Osteocyte (in vitro differentiated cells): ENCODE data around the gene ROGDI. TPM values are rescaled to one million over a fixed set of nuclear protein-coding genes. Genes with fewer than 3 reads are reported as not detected.

Source experiments
- DNase-seq: peaks from one replicate; pipeline ENCODE4 v3.0.0; 2021; ENCODE audit warnings: mixed read lengths; ENCODE audit not compliant: unreplicated experiment; ENCODE audit errors: extremely low spot score
- H3K27ac Mint-ChIP-seq: one replicate; pipeline ENCODE4 v1.8.0; 2021; ENCODE audit warnings: mild to moderate bottlenecking, mixed read lengths; ENCODE audit not compliant: unreplicated experiment
- H3K27me3 Mint-ChIP-seq: one replicate; pipeline ENCODE4 v1.8.0; 2021; ENCODE audit warnings: mixed read lengths; ENCODE audit not compliant: unreplicated experiment
- H3K36me3 Mint-ChIP-seq: one replicate; pipeline ENCODE4 v1.8.0; 2021; ENCODE audit warnings: mixed read lengths; ENCODE audit not compliant: unreplicated experiment
- H3K4me1 Mint-ChIP-seq: one replicate; pipeline ENCODE4 v1.8.0; 2021; ENCODE audit warnings: mixed read lengths; ENCODE audit not compliant: unreplicated experiment
- H3K4me3 Mint-ChIP-seq: one replicate; pipeline ENCODE4 v1.8.0; 2021; ENCODE audit warnings: mild to moderate bottlenecking, moderate library complexity, mixed read lengths; ENCODE audit not compliant: unreplicated experiment
- H3K9me3 Mint-ChIP-seq: one replicate; pipeline ENCODE4 v1.8.0; 2021; ENCODE audit warnings: mixed read lengths; ENCODE audit not compliant: unreplicated experiment
- CTCF ChIP-seq: fragments of 200-600 bp; sonication (generic); IDR thresholded peaks from 2 replicates; pipeline ENCODE4 v1.5.0; 2021; ENCODE audit warnings: antibody characterized with exemption, mild to moderate bottlenecking, moderate library complexity
- total RNA-seq: library from RNA; stranded (reverse); gene quantifications from 2 replicates; pipeline ENCODE4 v1.2.1, GENCODE V29; 2021

Gene ROGDI
- total RNA-seq, 1 donor from 2014 or later = 16.1 TPM

GRCh38 chr16:4752351-4753100 is 49.9 kb downstream of the ROGDI start:
- Mint-ChIP-seq H3K27ac (no peak overlapping the region), H3K4me1 (no peaks in the 10 kb centered on the region), H3K4me3 (no peak overlapping the region), H3K36me3 (peaks cover 18% of the 10 kb centered on the region), H3K9me3 (no peaks in the 10 kb centered on the region), H3K27me3 (no peaks in the 10 kb centered on the region)
- no peak for DNase-seq
- TF ChIP-seq CTCF = no peak

- no peaks in the 10 kb centered on the region for H3K9me3 Mint-ChIP-seq
Measured at GRCh38 chr16:4750896-4751295, 51.5 kb downstream of the ROGDI start.

GRCh38 chr16:4749700-4750257 is 52.7 kb downstream of the ROGDI start:
- H3K9me3 Mint-ChIP-seq = no peaks in the 10 kb centered on the region
- H3K4me1 Mint-ChIP-seq = no peaks in the 10 kb centered on the region

More at GRCh38 chr16:4750896-4751295, 51.5 kb downstream of the ROGDI start:
- TF ChIP-seq CTCF = no peak
- H3K4me3 Mint-ChIP-seq = no peak overlapping the region
- no peaks in the 10 kb centered on the region for H3K4me1 Mint-ChIP-seq
- no peaks in the 10 kb centered on the region for H3K27me3 Mint-ChIP-seq
- peaks cover 17% of the 10 kb centered on the region for H3K36me3 Mint-ChIP-seq
- H3K27ac Mint-ChIP-seq = no peak overlapping the region
- DNase-seq = no peak

GRCh38 chr16:4748682-4749411 is 53.6 kb downstream of the ROGDI start:
- Mint-ChIP-seq H3K4me1 (no peaks in the 10 kb centered on the region), H3K36me3 (peaks cover 7% of the 10 kb centered on the region), H3K4me3 (no peak overlapping the region), H3K27me3 (no peaks in the 10 kb centered on the region), H3K9me3 (no peaks in the 10 kb centered on the region), H3K27ac (no peak overlapping the region)
- DNase-seq = no peak
- no peak for TF ChIP-seq CTCF

More at GRCh38 chr16:4749700-4750257, 52.7 kb downstream of the ROGDI start:
- no peak for TF ChIP-seq CTCF
- H3K4me3 Mint-ChIP-seq = no peak overlapping the region
- H3K36me3 Mint-ChIP-seq = peaks cover 7% of the 10 kb centered on the region
- no peak overlapping the region for H3K27ac Mint-ChIP-seq
- H3K27me3 Mint-ChIP-seq = no peaks in the 10 kb centered on the region
- DNase-seq = no peak
